Epithelial cell of prostate (primary cell): Measurements from ENCODE around the gene TSC22D2.

ENCODE experiments used
- DNase-seq: peaks from one replicate; pipeline ENCODE4 v3.0.0-alpha.2; 2011; ENCODE audit warnings: low read depth, low spot score
- H3K27ac ChIP-seq: fragments of 450-650 bp; 2 replicates; pipeline ENCODE4 v1.5.1; 2017; ENCODE audit warnings: mild to moderate bottlenecking

The TSC22D2 gene

DNA sequence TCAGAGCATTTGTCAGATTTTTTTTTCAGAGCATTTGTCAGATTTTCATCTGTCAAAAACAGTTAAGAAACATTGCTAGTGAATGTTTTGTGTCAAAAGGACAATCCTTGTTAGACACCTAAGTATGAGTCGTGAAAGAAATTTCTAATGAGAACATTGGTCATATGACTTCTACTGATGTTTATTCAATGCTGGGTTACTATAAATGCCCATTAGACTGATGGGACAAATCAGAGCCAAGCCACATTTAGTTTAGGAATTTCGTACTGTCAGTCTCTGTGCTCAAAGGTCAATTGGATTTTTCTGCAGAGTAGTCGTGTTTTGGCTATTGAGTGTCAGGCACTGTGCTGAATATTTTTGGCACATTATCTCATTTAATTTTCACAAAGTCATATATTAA lies 31.6 kb downstream of the TSC22D2 start:
- no peak for DNase-seq
- peak overlapping the region; percentile 19 for H3K27ac ChIP-seq

DNA sequence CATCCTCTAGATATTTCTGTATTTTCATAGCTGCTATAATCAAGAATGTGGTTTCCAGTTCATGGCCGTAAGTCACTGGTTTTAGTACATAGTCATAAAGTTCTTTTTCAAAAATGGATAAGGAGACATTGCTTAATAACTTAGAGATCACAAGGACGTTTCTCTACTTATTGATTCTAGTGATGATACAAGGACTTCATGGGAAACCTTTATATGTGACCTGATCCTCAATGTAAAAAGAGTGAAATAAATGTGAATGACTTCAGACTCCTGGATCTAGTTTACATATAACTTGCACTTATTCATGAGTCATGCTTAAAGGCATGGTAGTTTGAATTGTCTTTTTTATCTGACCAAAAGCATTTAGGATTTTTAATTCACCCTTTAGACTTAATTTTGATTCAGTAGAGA lies 35.2 kb downstream of the TSC22D2 start:
- no peak for DNase-seq
- H3K27ac ChIP-seq = peak overlapping the region; percentile 42

DNA sequence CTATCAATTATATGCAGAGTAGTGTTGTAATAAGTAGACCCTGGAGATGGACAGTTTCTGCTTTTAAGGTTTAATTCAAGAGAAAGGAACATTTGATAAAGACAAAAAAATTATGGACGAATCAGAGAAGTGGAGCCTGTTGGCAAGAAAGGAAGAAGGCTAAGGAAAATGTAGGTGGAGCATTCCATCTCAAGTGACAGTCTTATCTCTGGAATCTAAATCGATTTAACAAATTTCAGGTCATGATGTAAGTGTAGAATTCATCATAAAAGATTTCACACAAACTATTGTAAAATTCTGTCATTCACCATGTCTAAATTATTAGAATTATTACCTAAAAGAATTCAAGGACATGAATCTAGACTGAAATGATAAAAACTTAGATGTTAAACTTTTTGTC lies 36.3 kb downstream of the TSC22D2 start:
- no peak for DNase-seq
- H3K27ac ChIP-seq = peak overlapping the region; percentile 42

DNA sequence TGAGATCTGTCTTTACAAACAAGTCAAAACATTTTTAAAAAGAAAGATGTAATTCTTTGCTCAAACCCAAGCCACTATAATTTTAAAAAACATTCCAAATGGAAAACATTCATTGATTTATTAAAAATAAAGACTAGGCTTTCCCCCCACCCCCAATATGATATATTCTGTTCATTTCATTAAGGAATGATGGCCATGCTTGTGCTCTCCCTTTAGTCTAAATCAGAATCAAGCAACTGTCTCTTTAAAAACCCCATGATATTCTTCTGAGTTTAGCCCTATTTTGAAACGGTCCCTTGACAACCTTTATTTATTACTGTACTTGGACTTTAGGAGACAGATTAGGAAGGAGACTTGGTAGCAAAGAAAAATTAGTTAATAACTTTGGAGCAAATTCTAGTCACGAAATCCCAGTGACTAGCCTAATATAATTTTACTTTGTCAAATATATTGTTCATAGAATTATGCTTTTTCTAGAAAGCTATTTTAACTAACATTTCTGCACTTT lies 38.4 kb downstream of the TSC22D2 start:
- DNase-seq = no peak
- peak overlapping the region; percentile 67 for H3K27ac ChIP-seq

DNA sequence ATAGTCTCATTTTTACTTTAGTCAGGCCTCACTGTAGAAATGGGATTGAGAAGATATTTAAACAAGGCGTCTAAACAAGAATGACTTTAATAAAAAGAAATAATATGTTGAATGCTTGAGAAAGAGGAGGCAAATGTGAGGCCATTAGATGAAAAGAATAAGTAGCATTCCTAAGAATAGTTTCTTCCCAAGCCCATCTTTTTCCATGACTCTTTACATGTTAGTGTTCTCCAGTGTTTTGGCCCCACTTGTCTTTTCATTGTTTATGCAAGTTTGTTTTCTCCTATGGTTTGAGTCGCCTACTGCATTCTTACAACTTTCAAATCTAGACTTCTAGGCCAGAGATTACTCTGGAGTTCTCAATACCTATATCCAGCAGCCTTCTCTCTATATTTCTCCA lies 39.0 kb downstream of the TSC22D2 start:
- peak overlapping the region; percentile 67 for H3K27ac ChIP-seq
- no peak for DNase-seq

DNA sequence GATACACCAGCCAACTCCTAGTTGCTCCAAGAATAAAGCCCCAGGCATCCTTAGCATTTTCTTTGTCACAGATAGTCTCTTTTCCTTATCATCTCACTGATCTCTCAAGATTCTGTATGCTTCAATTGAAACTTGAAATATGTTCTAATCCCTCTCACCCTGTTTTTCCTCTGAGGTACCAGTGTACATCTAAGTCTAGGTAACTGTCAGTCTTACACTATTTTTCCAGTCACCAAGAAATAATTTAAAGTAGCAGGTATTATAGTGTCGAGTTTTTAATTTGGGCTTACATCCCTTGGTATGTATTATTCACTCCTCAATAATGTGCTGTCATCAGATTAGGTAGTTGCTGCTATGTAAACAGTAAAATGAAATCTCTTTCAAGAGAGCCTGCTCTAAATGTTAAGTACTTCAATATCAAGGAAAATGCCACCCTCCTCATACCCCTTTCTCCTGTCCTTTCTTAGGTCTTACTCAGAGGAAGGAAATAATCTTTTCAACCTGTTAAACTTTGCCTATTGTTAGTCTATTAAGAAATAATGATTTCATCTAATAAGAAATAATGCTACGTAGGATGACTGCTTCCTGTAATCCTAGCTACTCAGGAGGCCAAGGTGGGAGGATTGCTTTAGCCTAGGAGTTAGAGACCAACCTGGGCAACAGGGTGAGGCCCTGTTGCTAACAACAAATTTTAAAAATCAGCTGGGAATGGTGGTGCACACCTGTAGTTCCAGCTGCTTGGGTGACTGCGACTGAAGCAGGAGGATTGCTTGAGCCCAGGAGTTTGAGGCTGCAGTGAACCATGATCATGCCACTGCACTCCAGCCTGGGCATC lies 39.8 kb downstream of the TSC22D2 start:
- H3K27ac ChIP-seq = peak overlapping the region; percentile 67
- DNase-seq = no peak

DNA sequence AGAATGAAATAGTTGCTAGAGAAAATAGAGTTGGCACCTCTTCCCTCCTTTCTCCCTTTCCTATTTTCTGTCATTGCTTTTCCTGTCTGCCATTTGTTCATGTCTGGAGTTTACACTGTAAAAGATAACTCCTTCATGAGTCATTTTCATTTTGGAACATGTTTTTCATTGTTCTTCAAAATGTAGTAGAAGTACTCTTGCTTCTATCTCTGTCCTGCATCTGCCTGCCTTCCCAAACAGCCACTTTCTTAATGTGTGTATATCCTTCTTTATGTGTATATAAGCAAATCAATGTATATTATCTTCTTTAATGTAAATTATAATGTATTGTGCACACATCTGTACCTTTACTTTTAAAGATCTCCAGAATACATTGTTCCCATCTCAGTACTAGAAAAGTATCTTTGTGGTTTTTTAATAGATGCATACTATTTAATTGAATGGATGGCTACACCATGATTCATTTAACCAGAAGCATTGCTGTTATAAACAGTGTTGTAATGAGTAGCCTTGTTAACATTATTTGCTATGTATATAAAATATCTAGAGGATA lies 41.1 kb downstream of the TSC22D2 start:
- peak overlapping the region; percentile 67 for H3K27ac ChIP-seq
- no peak for DNase-seq

DNA sequence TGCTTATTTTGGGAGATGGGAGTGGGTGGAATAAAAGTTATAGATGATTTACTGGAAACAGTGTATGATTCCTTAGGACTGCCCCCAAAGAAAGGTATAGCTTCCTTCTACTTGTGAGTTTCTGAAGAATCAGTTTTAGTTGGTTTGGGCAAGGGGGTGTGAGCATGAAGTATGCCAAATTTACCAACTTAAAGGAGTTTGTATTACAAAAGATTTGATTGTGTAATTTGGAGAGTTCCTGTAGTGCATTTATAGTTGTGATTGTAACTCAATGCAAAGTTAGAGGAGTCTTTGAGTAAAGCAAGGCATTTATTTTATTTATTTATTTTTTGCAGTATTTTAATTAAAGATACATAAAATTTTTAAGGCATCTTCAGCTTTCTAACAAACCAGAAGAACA lies 42.8 kb downstream of the TSC22D2 start:
- H3K27ac ChIP-seq = no peak overlapping the region
- DNase-seq = no peak

DNA sequence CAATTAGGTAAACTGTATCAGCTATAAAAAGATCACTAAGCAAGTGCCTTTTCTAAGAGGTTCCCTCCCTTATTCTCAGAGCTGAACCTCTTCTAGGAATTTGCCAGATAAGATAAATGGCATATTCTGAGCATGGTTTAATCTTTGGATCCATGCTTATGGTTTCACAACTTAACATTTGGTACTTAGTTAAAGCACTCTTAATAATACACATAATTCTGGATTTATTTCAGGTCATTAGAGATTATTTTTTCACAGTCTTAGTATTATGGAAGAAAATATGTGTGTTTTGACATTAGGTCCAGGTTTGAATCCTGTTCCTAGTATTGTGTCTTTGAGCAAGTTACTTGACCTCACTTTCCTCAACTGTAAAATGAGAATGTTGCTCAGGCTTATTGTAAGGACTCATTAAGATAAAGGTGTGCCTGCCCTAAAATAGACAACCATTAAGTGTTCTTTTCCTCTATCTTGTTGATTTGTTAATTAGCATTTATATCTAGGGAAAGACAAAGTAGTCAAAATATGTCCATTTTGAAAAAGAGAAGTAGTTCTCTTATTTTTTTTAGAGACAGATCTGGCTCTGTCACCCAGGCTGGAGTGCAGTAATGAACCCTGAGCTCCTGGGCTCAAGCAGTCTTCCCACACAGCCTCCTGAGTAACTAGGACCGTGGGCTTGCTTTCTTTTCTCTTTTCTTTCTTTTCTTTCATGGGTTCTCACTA lies 43.4 kb downstream of the TSC22D2 start:
- no peak for DNase-seq
- no peak overlapping the region for H3K27ac ChIP-seq

DNA sequence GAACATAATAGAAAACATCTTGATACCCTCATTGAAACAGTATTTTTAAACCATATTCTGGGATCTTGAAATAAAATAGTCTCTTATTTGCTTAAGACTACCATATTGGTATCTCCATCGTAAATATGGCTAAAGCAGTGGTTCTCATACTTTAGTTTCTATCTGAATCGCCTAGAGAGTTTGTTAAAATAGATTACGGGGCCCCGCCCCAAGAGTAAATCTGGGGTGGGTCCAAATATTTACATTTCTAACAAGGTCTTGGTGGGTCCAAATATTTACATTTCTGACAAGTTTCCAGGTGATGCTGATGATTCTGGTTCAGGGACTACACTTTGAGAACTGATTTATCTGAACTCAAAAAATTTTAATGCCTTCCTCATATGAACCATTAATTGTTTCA lies 45.3 kb downstream of the TSC22D2 start:
- DNase-seq = no peak
- no peak overlapping the region for H3K27ac ChIP-seq

DNA sequence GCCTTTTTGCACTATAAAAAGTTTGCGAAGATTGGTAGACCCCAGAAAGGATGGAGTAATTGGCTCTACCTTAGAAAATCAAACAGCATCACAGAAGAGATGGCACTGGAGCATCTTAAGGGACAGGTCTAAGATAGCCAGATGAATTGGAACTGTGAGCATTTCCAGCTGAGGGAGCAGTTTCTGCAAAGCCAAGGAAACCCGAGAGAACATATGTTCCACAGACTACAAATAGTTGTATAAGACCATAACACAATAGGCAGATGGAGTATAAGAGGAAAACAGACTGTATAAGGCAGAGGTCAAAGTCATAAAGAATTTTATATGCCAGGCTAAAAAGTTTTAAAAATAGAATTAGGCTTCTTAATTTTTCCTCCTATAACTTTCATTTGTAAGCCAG lies 46.0 kb downstream of the TSC22D2 start:
- H3K27ac ChIP-seq = no peak overlapping the region
- DNase-seq = no peak

DNA sequence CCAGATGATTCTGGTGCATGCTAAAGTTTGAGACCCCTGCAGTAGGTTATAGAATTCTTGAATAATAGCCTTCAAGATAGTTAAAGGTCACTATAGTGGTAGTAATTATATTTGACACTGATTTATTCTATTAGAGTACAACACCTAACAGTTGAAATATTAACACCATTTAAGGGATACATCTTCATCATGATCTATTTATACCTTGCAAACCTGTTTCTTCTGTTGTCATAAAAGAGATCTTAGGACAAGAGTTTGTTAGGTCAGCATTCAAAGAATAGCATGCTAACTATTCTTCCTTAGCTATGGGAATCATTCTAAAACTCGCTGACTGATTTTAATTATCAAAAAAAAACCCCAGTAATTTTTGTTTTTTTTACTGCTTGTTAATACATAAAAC lies 46.5 kb downstream of the TSC22D2 start:
- no peak overlapping the region for H3K27ac ChIP-seq

DNA sequence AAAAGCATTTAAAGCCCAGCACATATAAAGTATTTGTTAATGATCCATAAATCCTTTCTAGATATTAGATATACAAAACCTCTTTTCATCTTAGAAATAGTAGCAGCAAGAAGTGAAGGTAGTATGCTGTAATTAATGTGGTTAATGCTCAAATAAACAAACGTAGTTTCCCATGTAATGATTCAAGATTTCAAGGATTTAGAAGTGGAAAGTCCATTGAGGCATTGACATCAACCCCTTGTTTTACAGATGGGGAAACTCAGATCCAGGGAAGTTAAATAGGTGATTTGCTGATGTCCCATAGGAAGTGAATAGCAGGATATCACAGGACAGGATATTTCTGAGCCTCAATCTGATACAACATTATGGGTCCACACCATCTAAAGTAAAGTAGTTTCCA lies 47.2 kb downstream of the TSC22D2 start:
- no peak for DNase-seq
- no peak overlapping the region for H3K27ac ChIP-seq

More for the DNA sequence above, 46.5 kb downstream of the TSC22D2 start:
- no peak for DNase-seq

DNA sequence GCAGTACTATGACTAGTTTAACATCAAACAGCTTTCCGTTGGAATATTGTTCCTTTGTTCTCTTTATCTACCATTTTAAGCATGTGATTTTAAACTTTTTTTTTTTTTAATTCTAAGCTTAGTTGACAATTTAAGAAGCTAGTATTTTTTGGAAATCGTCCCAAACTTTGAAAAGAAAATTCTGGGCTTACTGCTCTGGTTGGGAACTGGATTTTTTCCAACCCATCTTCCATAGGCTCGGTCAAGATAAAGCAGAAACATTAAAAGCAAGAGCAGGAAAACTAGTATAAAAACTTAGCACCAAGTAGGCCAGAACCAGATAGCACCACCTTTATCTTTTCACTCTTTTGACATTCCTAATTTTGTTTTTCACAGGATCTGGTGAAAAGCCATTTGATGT lies 49.9 kb downstream of the TSC22D2 start:
- H3K27ac ChIP-seq = no peak overlapping the region
- DNase-seq = no peak

DNA sequence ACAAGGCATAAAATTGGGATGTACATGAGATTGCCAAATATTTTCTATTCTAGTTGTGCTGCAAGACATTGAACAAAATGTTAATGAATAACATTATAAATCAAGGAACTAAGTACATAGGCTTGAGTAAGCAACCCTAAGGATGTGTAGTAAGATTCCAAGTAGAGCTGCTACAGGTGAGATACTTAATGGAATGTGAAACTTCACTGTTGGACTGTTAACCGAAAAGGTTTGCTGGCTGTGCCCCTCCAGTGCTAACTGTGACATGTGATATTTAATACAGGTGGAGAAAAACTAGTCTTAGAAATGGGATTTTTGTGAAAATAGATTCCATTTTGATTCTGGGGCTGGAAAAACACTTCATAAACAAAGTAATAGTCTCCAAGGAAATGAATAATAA lies 52.4 kb downstream of the TSC22D2 start:
- no peak for DNase-seq

DNA sequence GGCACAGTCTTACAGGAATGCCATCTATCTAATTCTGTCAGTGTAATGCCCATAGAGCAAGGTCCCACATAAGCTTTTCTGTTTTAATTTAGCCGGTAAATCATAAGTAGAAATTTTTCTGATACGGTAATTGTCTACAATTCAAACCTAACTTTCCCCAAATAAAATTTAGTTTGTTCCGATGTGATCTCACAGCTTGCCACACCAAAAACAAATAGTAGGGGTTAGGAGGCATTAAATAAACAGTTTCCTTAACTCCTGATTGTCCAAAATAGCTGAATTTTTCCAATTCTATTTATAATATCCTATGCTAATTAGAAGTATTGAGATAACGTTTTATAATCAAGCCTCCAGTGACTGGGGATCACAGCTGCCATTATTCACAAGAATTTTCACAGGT lies 53.3 kb downstream of the TSC22D2 start:
- H3K27ac ChIP-seq = no peak overlapping the region
- DNase-seq = no peak

More for the DNA sequence above, 52.4 kb downstream of the TSC22D2 start:
- no peak overlapping the region for H3K27ac ChIP-seq

DNA sequence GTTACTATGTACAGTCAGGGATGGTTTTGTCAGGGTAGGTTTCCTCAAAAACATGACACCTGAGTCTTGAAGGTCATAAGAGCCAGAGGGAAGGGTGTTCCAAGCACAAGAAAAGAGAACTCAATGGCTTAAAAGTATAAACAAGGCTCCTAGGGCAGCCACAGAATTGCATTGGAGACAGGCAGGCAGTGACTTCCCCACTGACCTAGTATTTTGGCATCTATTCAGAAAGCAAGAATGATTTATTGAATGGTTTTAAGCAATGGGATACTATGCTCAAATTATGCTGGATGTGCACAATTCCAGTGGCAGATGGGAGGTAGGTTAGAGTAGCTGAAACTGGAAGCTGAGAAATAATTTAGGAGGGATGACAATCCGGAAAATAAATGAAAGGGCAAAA lies 54.0 kb downstream of the TSC22D2 start:
- no peak for DNase-seq
- peak overlapping the region; percentile 4 for H3K27ac ChIP-seq

DNA sequence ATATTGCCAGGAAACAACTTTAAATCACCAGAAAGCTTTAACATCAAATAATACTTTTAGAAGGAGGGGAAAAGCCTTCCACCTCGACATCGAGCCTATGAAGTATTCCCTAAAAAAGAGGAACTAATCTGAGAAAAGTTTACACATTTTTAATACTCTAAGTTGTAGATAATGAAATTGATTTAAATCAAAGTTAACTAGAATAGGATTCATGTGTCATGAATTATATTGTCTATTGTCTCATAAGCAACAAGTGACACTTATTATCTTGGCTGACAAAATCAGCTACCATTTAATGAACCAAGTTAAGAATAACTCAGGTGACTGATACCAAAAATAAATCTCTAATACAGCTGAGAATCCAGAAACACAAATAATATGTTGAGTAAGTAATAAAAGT lies 56.6 kb downstream of the TSC22D2 start:
- DNase-seq = no peak
- H3K27ac ChIP-seq = no peak overlapping the region

DNA sequence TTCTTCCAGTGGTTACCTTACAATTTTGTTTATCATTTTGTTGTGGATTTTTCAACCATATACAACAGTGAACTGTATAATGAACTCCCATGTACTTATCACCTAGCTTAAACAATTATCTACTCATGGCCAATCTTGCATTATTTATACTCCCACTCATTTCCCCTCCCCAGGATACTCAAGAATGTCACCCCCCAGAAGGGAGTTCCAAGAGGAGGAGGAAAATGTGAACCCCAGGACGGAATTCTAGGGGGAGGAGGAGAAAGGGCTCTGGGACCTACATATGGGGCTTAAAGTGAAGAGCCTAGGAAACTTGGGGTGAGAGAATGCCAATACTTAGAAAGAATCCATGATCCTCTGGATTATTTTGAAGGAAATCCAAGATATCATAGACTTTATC lies 59.3 kb downstream of the TSC22D2 start:
- no peak for DNase-seq
- peak overlapping the region; percentile 98 for H3K27ac ChIP-seq

DNA sequence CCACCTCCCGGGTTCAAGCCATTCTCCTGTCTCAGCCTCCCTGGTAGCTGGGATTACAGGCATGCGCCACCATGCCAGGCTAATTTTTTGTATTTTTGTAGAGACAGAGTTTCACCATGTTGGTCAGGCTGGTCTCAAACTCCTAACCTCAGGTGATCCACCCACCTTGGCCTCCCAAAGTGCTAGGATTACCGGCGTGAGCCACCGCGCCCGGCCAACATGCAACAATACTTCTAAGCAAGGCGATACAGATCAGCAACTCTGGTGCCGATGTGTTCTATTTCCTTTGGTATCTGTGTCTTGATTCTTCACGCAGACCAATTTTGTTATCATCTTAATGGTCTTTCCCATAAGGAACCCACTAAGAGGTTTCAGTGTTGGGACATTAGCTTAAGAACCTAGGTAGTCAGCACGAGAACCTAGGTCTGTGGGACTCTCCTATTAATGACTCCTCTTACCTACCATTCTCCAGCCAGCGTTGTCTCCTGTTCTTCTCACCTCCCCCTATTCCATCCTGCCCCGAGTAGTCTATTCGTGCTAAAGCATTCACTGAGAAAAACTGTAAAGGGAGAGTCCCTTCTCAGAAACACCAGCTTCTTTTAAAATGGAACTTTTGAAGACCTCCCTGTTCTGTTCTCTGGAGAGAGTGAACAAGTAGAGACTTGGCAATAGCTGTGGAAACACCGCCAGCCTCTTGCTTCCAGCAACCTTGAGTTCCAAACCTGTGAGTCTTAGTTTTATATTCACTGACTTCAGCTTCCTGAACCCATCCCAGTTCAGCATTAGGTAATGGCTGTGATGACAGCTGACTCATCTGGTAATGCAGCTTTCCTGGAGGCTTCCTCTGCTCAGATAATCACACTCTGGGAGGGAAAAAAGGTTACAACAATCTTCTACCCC lies 61.2 kb downstream of the TSC22D2 start:
- H3K27ac ChIP-seq = peak overlapping the region; percentile 98
- peak; percentile 97 for DNase-seq
